ENCODE data around the gene GNAT1.

The GNAT1 gene

GRCh38 chr3:50190936-50191660 is at the start of gene GNAT1:
GNAT1 (plus strand) TSS chr3:50191610; CDS start chr3:50191726, 116 bp downstream.
- no peak for DNase-seq

- no peak for DNase-seq
Observed at GRCh38 chr3:50146316-50146901, 45.0 kb upstream of the GNAT1 start.

DNA sequence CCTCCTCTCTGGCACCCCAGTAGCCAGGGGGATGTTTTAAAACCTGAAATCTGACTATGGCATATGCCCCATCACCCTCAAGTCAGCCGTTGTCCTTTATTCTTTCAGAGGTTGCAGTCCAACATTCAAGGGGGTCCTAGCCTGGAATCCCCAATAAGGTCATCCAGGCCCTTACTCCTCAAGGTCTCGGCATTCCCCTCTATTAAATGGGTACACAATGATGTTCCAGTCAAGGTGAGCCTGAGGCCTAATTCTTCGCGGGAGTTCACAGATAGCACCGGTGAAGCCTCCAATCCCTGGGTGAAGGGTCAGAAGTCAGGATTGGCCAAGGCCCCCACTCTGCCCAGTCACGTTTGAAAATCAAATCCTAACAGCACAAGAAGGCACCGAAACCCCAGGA is 44.4 kb upstream of the GNAT1 start:
- DNase-seq: no peak

DNA sequence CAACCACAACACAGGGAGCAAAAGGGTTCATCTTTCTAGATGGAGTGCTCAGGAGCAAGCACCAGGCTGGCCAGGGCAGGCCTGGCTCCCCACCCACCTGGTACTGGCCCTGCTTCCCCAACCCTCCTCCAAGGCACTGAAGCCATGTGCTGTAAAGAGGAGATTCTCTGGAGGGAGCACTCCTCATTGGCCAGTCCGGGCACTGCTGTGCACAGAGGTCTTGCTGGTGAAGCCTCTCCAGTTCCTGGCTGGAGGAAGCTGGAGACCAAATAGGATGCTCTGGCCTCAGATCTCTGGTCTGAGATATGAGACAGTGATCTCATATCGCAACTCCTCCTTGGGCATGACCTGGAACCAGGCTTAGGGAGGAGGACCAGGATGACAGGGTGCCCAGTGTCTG is 44.0 kb upstream of the GNAT1 start:
- no peak for DNase-seq

DNA sequence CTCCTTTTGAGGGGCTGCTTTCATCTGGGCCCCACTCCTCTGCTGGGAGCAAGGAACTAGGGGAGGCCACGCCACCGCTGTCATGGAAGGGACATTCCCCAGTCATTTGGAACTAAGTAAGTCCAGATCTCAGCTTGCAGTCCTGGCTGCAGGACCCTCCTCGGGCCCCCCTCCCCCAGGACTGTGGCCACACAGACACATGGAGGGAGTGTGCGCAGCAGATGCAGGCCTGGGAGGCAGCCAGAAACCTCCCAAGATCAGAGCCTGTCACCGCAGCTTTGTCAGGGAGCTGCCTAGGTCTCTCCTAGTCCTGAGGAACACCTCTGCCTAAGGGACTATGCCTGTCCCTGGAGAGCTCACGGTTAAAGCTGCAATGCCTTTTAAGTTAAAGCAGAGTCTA is 43.5 kb upstream of the GNAT1 start:
- no peak for DNase-seq

DNA sequence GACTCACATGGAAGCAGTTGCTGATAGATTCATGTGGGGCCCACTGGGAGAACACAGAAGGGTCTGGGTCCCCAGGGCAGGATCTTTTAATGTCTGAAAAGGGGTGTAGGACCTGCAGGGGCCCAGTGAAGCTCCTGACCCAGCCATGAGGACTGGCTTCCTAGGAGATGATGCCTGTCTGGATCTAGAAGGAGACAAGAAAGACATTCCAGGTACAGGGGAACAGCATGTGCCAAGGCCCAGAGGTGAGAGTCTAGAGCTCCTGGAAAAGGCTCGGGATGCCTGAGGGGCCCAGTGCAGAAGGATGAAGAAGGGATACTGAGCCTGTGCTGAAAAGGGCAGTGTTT is 41.0 kb upstream of the GNAT1 start:
- DNase-seq: no peak

DNA sequence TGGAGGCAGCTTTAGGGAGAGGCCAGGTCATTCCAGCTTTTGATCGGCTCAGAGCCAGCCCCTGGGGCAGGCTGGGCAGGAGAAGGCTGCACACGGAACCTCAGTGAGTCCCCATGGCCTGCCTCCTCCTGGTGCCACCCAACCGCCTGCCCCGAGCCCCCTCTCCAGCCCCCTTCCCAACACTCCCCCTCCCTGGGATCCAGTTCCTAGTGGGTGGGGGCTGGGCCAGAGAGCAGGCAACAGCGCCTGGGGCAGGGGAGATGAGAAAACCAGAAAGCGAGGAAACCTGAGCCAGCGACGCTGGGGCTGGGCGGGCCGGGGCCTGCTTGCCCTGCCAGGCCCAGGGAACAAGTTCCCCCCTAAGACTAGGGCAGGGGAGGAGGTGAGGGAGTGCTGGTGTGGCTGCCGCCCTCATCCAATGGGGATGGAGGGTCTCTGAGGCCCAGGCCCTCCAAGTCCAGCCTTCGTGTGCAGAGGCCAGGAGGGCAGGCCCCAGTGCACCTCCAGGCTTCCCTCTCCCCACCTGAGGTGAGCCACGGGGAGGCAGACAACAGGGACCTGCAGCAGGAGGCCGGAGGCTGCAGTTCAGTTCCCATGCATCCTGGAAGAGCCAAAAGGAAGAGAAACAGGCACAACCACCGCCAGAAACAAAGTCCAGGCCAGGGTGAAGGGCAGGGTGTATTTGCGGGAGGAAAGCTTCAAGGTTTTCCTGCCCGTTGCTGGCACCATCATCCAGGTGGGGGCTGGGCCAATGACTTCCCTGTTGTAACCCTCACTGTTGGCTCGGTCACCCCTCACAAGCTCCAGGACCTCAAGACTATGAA is 40.3 kb upstream of the GNAT1 start:
- no peak for DNase-seq

GRCh38 chr3:50151728-50152127 is 39.7 kb upstream of the GNAT1 start:
- DNase-seq: no peak

DNA sequence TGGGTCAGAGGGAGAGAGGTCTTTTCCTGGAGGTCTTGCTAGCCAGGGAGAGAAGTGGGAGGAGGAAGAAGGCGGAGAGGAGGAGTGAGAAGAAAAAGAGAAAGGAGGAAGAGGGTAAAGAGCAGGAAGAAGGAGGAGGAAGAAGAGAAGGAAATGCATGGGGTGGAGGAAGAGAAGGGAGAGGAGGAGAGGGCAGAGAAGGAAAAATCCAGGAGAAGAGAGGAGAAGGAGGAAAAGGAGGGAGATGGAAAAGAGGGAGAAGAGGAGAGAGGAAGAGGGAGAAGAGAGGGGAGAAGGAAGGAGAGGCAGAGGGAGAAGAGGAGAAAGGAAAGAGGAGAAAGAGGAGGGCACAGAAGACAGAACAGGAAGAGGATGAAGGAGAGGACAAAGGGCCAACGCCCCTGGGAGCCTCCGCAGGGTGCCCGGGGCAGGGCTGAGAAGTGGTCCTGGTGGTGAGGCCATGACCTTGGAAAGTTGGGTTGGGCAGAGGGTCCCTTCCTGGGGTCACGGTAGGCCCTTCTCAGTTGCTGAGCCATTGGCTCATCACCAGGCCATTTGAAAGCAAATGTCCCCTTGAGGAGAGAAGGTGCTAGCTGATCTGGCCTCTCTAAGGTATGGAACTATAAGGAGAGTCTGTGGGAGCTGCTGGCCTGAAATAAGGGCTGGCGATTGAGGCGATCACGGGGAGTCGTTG is 37.5 kb upstream of the GNAT1 start:
- DNase-seq: no peak

- DNase-seq: no peak
Observed at GRCh38 chr3:50154476-50154839, 37.0 kb upstream of the GNAT1 start.

- peak; percentile 57 for DNase-seq
Observed at GRCh38 chr3:50154840-50155490, 36.4 kb upstream of the GNAT1 start, which contains the start of gene SEMA3F. SEMA3F (plus strand) TSS chr3:50155324; CDS start chr3:50159623, 4,299 bp downstream.

- DNase-seq: no peak
Observed at GRCh38 chr3:50155491-50155878, 35.9 kb upstream of the GNAT1 start.

DNA sequence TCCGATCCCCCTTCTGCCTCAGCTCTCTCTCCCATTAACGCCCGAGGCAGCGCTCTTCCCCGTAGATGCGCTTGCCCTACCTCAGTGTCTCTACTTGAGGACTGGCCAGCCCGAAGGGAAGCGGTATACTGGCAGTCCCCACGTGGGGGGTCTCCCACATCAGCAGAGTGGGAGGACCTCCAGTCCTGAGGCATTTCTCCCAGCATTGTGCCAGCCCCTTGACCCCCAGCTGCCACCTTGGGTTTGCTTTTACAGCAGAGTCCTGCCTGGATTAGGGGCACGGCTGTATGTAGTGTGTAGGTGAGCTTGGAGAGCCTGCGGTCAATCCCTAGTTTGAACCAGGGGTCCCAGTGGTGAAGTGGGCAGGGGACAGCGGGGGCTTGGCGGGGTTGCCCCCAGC is 35.5 kb upstream of the GNAT1 start:
- no peak for DNase-seq

GRCh38 chr3:50156549-50157493 is 34.6 kb upstream of the GNAT1 start:
- DNase-seq: no peak

DNA sequence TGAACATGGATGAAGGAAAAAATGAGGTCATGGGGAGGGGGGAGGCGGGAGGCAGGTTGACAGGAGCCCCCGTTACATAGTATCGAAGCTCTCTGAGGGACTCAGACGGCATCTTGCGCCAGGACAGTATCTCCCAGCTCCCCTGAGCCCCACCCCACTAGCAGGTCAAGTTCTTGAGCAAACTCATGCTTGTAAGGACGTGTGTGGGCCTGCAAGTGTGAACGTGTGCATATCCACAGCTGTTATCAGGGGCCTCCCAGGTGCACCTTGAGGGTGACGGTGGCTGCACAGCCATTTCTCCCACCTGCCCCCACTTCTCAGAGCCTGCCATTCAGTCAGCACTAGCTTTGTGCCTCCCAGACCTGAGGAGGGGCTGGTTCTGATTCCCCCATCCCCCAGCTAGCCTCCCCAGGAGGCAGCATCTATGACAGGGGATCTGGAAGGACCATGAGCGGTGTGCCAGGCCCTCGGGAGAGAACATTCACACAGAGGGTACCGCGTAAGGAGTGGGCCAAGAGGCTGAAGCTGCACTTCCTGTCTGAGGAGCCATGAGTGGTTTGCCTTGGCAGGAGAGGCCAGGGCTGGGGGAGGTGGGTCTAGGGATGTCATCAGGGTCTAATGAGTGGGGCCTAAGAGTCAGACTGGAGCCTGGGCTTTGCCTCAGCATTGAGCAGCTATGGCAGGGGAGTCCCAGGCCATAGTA is 33.4 kb upstream of the GNAT1 start:
- DNase-seq: no peak

- DNase-seq: no peak
Observed at GRCh38 chr3:50158530-50159146, 32.8 kb upstream of the GNAT1 start.

DNA sequence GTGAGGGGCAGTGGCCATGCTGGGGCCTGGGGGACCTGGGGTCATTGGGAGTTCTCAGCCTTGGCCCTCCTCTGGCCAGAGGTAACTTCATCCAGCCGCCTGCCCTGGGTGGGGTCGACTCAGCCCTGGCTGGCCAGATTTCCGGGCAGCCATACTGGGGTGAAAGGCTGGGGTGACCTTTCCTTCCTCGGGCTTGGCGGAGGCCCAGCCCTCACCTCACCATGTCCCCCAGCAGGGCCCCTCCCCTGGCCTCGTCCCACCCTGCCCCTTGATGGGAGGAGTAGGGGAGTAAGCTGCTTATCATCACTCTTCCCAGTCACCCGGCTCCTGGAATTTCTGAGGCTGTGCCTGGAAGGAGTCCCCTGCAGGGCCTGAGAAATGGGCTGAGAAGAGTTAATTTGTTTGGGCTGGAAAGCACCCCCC is 30.8 kb upstream of the GNAT1 start:
- no peak for DNase-seq

DNA sequence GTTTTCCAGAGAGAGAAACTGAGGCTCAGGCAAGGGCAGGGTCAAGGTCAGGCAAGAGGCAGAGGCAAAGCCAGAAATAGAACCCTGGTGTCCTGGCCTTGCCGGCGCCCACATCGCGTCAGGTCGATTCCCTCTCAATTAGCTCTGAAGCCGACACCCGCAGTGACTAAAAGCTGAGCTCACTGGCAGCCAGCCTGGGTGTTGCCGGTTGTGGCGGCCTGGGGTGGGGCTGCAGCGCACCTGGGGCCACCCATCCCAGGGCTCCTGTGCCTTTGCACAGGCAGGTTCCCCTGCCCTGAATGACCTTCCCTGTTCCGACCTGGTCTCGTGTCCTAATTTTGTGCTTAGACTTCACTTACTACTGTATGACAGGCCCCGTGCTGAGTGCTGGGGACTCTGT is 30.1 kb upstream of the GNAT1 start:
- DNase-seq: no peak

DNA sequence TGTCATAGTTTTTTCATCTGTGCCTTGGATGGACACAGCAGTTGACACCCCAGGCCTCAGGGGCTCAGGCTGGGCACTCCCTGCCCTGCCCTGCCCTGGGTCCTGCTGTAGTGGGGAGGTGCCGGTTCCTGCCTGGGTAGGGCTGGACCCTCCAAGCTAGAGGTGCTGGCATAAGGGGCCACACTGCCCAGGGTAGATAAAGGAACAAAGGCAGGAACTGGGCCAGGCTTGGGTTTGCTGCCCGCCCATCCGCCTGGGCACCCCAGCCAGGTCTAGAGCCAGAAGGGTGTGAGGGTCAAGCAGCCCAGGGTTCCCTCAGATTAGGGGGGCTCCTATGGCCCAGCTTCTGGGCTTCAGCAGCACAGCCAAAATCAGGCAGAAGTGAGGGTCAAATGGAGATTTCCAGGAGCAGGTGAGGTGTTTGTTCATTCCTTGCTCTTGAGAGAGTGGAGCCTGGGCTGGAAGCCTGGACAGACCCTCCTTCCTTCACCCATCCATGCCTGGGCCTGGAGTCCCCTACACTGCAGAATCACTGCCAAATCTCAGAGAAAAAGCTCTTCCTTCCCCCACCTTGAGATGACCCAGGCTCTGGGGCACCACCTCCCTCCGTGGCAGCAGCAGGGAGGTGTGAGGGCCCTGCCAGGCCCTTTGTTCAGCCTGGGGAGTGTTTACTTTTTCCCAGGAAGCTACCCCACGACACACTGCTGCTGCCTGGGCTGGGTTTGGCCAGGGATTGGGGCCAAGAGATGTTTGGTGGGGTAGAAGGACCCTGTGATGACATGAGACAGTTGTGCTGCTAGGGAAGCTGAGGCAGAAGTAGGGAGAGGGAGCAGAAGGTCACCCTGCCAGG is 29.2 kb upstream of the GNAT1 start:
- no peak for DNase-seq
